ENCODE results near the gene MAPT.

The MAPT gene

DNA sequence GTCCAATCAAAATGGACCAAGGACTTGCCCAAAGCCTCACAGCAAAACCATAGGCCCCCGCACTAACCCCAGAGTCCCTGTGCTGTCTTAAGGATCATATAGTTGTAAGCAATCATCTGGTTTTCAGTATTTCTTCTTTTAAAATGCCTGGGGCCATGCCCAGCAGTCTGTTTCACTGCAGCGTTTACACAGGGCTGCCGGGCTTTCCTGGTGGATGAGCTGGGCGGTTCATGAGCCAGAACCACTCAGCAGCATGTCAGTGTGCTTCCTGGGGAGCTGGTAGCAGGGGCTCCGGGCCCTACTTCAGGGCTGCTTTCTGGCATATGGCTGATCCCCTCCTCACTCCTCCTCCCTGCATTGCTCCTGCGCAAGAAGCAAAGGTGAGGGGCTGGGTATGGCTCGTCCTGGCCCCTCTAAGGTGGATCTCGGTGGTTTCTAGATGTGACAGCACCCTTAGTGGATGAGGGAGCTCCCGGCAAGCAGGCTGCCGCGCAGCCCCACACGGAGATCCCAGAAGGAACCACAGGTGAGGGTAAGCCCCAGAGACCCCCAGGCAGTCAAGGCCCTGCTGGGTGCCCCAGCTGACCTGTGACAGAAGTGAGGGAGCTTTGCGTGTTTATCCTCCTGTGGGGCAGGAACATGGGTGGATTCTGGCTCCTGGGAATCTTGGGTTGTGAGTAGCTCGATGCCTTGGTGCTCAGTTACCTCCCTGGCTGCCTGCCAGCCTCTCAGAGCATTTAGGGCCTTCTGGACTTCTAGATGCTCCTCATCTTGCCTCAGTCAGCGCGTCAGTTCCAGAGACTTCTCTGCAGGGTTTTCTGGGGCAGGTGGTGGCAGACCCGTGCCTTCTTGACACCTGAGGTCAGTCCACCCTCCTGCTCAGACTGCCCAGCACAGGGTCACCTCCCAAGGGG is 79.8 kb downstream of the MAPT start:
- H3K27ac Mint-ChIP-seq: no peak overlapping the region
- no peaks in the 10 kb centered on the region for H3K9me3 Mint-ChIP-seq
- no peak overlapping the region for H3K4me3 Mint-ChIP-seq
- no peaks in the 10 kb centered on the region for H3K4me1 Mint-ChIP-seq (ENCODE audit: low read depth)
- H3K36me3 Mint-ChIP-seq (ENCODE audit: low read depth): no peaks in the 10 kb centered on the region
- no peak for DNase-seq (ENCODE audit: low spot score)
- H3K27me3 Mint-ChIP-seq (ENCODE audit: low read depth): peaks cover 4% of the 10 kb centered on the region

DNA sequence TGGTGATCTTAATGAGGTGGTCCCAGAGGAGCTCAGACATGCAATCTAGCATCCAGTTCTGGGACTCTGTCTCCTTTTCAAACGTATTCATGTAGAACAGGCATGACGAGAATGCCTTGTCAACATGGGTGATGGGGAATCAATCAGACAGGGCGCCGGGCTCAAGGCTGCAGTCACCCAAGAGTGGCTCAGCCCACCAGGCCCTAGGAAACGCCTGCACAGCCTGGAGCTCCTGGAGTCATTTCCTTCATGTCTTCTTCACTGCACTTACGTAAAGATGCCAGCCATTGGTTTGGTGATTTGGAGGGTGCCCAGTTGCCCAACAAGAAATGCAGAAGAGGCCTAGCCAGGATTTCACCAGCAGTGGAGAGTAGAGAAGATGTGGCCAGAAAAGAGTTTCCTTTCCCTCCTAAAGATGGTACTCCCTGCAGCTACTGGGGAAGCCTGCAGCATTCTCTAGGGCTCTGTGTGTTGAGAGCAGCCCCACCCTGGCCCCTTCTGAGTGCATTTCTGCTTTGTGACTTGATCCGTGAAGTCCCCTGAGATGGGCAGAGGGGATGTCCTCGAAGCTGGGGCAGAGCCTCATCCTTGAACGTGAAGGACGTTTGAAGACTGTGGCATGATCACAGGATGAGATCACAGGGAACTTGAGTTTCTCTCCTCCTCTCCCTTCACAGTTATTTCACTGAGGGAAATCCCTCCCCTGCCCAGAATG is 80.7 kb downstream of the MAPT start:
- Mint-ChIP-seq H3K4me3 (no peak overlapping the region), H3K4me1 (ENCODE audit: low read depth) (no peaks in the 10 kb centered on the region), H3K27me3 (ENCODE audit: low read depth) (peaks cover 2% of the 10 kb centered on the region), H3K9me3 (no peaks in the 10 kb centered on the region), H3K27ac (no peak overlapping the region), H3K36me3 (ENCODE audit: low read depth) (no peaks in the 10 kb centered on the region)
- DNase-seq (ENCODE audit: low spot score): no peak

DNA sequence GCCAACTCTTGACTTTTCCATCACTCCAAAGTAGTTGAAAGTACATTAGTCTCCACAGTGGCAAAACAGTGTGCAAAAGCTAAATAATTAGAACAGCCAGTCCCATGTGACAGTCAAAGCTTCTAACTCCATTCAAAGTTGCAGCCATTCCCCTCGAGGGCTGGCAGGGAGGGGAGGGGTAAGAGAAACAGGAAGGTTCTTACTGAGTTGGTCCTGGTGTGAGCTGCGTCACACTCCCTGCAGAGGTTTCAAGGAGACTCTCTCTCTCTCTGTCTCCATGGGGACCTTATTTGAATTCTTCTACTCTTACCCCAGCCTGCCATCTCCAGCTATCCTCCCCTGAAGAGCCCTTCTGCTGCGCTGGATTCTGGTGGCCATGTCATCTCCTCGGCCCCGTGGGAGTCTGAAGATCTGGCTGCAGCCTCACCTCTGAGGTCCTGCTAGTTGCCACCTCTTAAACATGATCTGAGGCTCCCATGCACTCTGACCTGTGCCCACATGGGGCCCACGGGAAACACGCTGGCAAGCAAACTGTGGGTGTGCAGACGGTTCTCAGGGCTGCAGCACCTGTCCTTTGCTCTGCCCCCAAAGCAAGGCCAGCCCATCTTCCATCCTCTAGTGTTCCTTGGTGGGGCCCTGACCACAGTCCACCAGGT is 81.4 kb downstream of the MAPT start:
- Mint-ChIP-seq H3K36me3 (ENCODE audit: low read depth) (no peaks in the 10 kb centered on the region), H3K27ac (no peak overlapping the region), H3K4me1 (ENCODE audit: low read depth) (no peaks in the 10 kb centered on the region), H3K4me3 (no peak overlapping the region), H3K27me3 (ENCODE audit: low read depth) (peaks cover 2% of the 10 kb centered on the region), H3K9me3 (no peaks in the 10 kb centered on the region)
- DNase-seq (ENCODE audit: low spot score): no peak

DNA sequence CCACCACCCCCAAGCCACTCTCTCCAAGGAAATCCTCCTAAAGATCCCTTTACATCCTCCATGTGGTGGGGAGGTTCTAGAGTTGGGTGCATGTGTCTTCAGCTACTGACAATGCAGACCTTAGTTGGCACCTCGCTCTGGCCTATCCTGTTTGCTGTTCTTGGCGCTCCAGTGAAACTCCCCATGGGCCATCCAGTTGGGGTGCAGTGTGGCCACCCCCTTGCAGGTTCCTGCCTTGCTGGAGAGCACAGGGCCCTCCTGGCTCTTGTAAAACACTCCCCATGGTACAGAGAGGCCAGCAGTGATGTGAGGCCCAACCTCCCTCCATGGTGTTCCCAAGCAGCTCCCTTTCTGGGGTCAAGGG is 82.0 kb downstream of the MAPT start:
- Mint-ChIP-seq H3K27me3 (ENCODE audit: low read depth) (peaks cover 2% of the 10 kb centered on the region), H3K9me3 (no peaks in the 10 kb centered on the region), H3K4me3 (no peak overlapping the region), H3K4me1 (ENCODE audit: low read depth) (no peaks in the 10 kb centered on the region), H3K36me3 (ENCODE audit: low read depth) (no peaks in the 10 kb centered on the region), H3K27ac (no peak overlapping the region)
- no peak for DNase-seq (ENCODE audit: low spot score)

DNA sequence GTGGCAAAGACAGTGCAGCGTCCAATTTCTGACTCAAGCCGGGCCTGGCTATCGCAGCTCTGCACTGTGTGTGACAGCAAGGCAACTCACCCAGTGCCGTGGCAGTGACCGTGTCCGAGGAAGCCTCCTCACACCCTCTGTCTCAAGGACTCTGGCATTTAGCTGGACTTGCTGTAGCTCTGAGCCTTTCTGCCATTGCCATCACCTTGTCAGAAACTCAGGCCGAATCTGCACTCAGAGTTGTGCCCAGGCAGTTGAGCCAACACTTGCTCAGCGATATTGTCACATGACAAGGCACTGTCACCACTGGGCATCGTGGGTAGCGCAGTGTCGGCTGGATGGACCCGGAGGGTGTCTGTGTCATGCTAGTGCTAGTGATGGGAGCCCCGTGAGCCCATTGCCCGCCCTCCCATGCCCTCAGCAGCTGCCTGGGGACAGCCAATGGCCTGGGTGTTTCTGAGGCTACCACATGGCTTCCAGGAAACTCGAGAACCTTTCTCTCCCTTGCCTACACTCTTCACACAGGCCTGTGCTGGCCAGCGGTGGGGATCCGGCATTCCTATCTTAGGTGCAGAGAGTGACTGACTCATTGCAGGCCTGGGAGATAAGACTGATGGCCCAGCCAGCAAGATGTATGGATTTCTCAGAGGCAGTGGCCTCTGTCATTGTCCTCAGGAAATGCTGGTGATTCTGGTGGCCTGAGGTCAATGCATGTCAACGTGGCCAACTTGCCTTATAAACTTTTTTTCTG is 82.6 kb downstream of the MAPT start:
- DNase-seq (ENCODE audit: low spot score): no peak
- no peak overlapping the region for H3K27ac Mint-ChIP-seq
- H3K36me3 Mint-ChIP-seq (ENCODE audit: low read depth): no peaks in the 10 kb centered on the region
- H3K4me1 Mint-ChIP-seq (ENCODE audit: low read depth): no peaks in the 10 kb centered on the region
- H3K27me3 Mint-ChIP-seq (ENCODE audit: low read depth): peaks cover 2% of the 10 kb centered on the region
- H3K9me3 Mint-ChIP-seq: no peaks in the 10 kb centered on the region
- no peak overlapping the region for H3K4me3 Mint-ChIP-seq

DNA sequence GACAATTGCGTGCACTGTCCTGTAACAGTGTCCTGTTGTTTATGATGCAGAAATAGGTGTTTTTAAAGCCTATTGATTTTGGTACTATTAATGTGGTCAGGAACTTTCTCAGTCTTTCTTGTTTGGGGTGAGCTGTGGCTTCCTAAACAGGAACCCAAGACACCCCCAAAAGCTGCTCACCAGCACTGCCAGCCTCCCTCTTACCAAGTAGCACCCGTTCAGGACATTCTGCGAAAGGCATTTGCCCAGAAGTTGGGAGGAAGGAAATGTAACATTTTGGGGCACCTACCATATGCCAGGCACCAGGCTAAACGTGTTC is 83.1 kb downstream of the MAPT start:
- no peaks in the 10 kb centered on the region for H3K4me1 Mint-ChIP-seq (ENCODE audit: low read depth)
- H3K4me3 Mint-ChIP-seq: no peak overlapping the region
- peaks cover 2% of the 10 kb centered on the region for H3K27me3 Mint-ChIP-seq (ENCODE audit: low read depth)
- no peak for DNase-seq (ENCODE audit: low spot score)
- H3K36me3 Mint-ChIP-seq (ENCODE audit: low read depth): no peaks in the 10 kb centered on the region
- no peak overlapping the region for H3K27ac Mint-ChIP-seq
- no peaks in the 10 kb centered on the region for H3K9me3 Mint-ChIP-seq

DNA sequence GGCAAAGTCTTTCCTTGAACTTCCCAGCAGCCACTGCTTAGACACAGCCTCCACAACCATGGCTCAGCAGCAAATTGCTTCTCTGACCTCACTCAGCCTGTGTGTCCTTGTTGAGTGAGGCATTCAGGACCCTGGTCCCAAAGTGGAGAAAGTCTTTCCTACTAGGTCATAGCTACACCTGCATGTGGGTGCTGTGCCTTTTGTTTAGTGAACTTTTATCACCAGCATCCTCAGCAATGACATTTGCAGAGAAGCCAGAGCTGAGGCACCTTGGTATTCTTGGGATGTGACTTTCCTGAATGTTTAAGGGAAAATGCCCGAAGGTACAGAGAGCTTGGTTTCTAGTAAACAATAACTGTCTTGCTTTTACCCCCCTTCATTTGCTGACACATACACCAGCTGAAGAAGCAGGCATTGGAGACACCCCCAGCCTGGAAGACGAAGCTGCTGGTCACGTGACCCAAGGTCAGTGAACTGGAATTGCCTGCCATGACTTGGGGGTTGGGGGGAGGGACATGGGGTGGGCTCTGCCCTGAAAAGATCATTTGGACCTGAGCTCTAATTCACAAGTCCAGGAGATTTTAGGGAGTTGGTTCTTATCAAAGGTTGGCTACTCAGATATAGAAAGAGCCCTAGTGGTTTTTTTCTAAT is 83.7 kb downstream of the MAPT start:
- Mint-ChIP-seq H3K36me3 (ENCODE audit: low read depth) (no peaks in the 10 kb centered on the region), H3K4me1 (ENCODE audit: low read depth) (no peaks in the 10 kb centered on the region), H3K4me3 (no peak overlapping the region), H3K9me3 (no peaks in the 10 kb centered on the region), H3K27ac (no peak overlapping the region), H3K27me3 (ENCODE audit: low read depth) (peaks cover 2% of the 10 kb centered on the region)
- no peak for DNase-seq (ENCODE audit: low spot score)

DNA sequence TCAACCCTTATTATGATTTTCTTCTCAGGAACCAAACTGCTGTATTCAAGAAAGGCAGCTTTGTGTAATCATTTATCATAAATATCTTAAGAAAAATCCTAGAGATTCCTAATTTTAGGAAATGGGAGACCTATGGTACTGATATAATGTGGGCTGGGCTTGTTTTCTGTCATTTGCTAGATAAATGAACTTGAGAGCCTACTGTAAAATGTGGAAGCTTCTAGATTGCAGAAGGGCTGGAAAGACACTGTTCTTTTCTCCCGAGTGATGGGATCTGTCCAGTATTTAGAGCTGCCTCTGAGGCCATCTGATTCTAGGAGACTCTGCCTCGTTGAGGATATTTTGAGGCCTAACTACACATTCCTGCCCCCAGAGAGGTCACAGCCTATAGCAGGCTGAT is 84.8 kb downstream of the MAPT start:
- H3K27me3 Mint-ChIP-seq (ENCODE audit: low read depth): peaks cover 2% of the 10 kb centered on the region
- no peak for DNase-seq (ENCODE audit: low spot score)
- H3K4me3 Mint-ChIP-seq: no peak overlapping the region
- H3K27ac Mint-ChIP-seq: no peak overlapping the region
- H3K9me3 Mint-ChIP-seq: no peaks in the 10 kb centered on the region
- H3K4me1 Mint-ChIP-seq (ENCODE audit: low read depth): no peaks in the 10 kb centered on the region
- H3K36me3 Mint-ChIP-seq (ENCODE audit: low read depth): no peaks in the 10 kb centered on the region

DNA sequence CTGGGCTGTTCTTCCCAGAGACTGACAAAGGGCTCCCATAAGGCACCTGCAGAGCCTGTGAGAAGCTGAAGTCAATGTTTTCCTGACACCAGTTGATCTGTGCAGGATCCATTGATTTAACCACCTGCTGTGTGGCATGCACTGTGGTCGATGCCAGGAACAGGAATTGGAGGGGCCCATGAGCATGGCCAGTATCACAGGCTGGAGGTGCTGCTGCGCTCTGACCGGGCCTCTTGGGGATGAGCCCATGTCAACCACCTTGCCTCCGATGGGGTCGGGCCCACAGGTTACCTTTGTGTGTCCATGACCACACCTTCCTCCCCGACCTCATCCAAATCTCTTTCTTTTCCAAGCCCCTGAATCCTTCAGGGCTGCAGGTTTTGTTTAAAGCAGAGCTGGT is 86.5 kb downstream of the MAPT start:
- no peak overlapping the region for H3K27ac Mint-ChIP-seq
- no peak for DNase-seq (ENCODE audit: low spot score)
- no peaks in the 10 kb centered on the region for H3K4me1 Mint-ChIP-seq (ENCODE audit: low read depth)
- no peak overlapping the region for H3K4me3 Mint-ChIP-seq
- H3K27me3 Mint-ChIP-seq (ENCODE audit: low read depth): peaks cover 2% of the 10 kb centered on the region
- H3K9me3 Mint-ChIP-seq: no peaks in the 10 kb centered on the region
- H3K36me3 Mint-ChIP-seq (ENCODE audit: low read depth): no peaks in the 10 kb centered on the region

DNA sequence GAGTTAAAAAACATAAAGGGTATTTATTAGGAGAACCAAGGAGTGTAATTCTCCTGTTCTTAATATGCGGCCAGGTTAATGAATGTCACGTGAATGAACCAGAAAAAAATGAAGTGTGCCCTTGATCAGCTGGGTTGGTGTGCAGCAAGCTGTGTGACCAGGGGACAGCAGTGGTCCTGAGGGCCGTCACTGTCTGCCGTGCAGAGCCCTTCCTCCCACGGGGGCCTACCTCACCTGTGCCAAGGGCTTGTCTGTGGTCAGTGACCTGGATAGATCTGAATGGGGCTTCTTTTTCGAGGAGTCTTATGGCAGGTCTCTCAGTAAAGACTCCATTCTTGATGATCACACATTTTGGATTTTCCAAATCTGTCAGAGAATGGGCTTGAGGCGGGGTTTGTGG is 87.0 kb downstream of the MAPT start:
- H3K36me3 Mint-ChIP-seq (ENCODE audit: low read depth): no peaks in the 10 kb centered on the region
- DNase-seq (ENCODE audit: low spot score): no peak
- H3K4me3 Mint-ChIP-seq: no peak overlapping the region
- H3K27me3 Mint-ChIP-seq (ENCODE audit: low read depth): peaks cover 2% of the 10 kb centered on the region
- no peak overlapping the region for H3K27ac Mint-ChIP-seq
- H3K4me1 Mint-ChIP-seq (ENCODE audit: low read depth): no peaks in the 10 kb centered on the region
- no peaks in the 10 kb centered on the region for H3K9me3 Mint-ChIP-seq

DNA sequence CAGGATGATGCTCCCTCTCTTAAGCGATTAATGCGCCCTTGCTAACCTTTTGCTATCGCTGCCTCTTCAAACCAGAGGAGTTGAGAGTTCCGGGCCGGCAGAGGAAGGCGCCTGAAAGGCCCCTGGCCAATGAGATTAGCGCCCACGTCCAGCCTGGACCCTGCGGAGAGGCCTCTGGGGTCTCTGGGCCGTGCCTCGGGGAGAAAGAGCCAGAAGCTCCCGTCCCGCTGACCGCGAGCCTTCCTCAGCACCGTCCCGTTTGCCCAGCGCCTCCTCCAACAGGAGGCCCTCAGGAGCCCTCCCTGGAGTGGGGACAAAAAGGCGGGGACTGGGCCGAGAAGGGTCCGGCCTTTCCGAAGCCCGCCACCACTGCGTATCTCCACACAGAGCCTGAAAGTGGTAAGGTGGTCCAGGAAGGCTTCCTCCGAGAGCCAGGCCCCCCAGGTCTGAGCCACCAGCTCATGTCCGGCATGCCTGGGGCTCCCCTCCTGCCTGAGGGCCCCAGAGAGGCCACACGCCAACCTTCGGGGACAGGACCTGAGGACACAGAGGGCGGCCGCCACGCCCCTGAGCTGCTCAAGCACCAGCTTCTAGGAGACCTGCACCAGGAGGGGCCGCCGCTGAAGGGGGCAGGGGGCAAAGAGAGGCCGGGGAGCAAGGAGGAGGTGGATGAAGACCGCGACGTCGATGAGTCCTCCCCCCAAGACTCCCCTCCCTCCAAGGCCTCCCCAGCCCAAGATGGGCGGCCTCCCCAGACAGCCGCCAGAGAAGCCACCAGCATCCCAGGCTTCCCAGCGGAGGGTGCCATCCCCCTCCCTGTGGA is 88.6 kb downstream of the MAPT start:
- DNase-seq (ENCODE audit: low spot score): no peak
- H3K27me3 Mint-ChIP-seq (ENCODE audit: low read depth): peaks cover 2% of the 10 kb centered on the region
- no peaks in the 10 kb centered on the region for H3K4me1 Mint-ChIP-seq (ENCODE audit: low read depth)
- H3K36me3 Mint-ChIP-seq (ENCODE audit: low read depth): no peaks in the 10 kb centered on the region
- no peaks in the 10 kb centered on the region for H3K9me3 Mint-ChIP-seq
- H3K27ac Mint-ChIP-seq: no peak overlapping the region
- no peak overlapping the region for H3K4me3 Mint-ChIP-seq

DNA sequence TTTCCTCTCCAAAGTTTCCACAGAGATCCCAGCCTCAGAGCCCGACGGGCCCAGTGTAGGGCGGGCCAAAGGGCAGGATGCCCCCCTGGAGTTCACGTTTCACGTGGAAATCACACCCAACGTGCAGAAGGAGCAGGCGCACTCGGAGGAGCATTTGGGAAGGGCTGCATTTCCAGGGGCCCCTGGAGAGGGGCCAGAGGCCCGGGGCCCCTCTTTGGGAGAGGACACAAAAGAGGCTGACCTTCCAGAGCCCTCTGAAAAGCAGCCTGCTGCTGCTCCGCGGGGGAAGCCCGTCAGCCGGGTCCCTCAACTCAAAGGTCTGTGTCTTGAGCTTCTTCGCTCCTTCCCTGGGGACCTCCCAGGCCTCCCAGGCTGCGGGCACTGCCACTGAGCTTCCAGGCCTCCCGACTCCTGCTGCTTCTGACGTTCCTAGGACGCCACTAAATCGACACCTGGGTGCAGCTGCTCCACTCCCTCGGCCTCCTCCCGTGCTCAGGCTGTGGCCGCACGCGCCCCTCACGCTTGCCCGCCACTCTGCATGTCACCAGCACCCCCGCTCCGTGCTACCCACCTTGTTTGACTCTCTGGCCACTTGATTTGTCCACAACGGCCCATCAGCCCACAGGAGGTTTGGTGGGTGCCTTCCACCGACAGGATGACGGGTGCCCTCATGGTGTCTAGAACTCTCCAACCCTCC is 89.4 kb downstream of the MAPT start:
- Mint-ChIP-seq H3K27me3 (ENCODE audit: low read depth) (peaks cover 2% of the 10 kb centered on the region), H3K36me3 (ENCODE audit: low read depth) (no peaks in the 10 kb centered on the region), H3K9me3 (no peaks in the 10 kb centered on the region), H3K4me3 (no peak overlapping the region), H3K4me1 (ENCODE audit: low read depth) (no peaks in the 10 kb centered on the region), H3K27ac (no peak overlapping the region)
- DNase-seq (ENCODE audit: low spot score): no peak

All from T-helper 2 cell treated with Interferon-gamma antibody and Interleukin-4, amounts not matched to agents 5 μg/mL and 100 μg/mL, for 36 hours (primary cell).